Ishikawa (cell line): ENCODE measurements around the gene RCOR3.

Source experiments
- CEBPB ChIP-seq: IDR thresholded peaks from 2 replicates; pipeline ENCODE4 v1.6.1; 2012
- CREB1 ChIP-seq: IDR thresholded peaks from 2 replicates; pipeline ENCODE4 v1.6.1; 2012; ENCODE audit warnings: low read depth
- EGR1 ChIP-seq: IDR thresholded peaks from 2 replicates; pipeline ENCODE4 v1.6.1; 2012
- EP300 ChIP-seq: IDR thresholded peaks from 2 replicates; pipeline ENCODE4 v1.6.1; 2012; ENCODE audit warnings: borderline replicate concordance
- FOXM1 ChIP-seq: IDR thresholded peaks from 2 replicates; pipeline ENCODE4 v1.6.1; 2012; ENCODE audit warnings: low read depth, borderline replicate concordance
- MAX ChIP-seq: IDR thresholded peaks from 2 replicates; pipeline ENCODE4 v1.6.1; 2012
- NFIC ChIP-seq: IDR thresholded peaks from 2 replicates; pipeline ENCODE4 v1.6.1; 2012
- RAD21 ChIP-seq: IDR thresholded peaks from 2 replicates; pipeline ENCODE4 v1.6.1; 2012; ENCODE audit warnings: low read depth
- TAF1 ChIP-seq: IDR thresholded peaks from 2 replicates; pipeline ENCODE4 v1.6.1; 2012; ENCODE audit warnings: low read depth, mild to moderate bottlenecking
- TCF12 ChIP-seq: IDR thresholded peaks from 2 replicates; pipeline ENCODE4 v1.6.1; 2012; ENCODE audit warnings: low read depth
- TEAD4 ChIP-seq: IDR thresholded peaks from 2 replicates; pipeline ENCODE4 v1.6.1; 2012
- YY1 ChIP-seq: IDR thresholded peaks from 2 replicates; pipeline ENCODE4 v1.6.1; 2012; ENCODE audit warnings: low read depth
- ZBTB7A ChIP-seq: IDR thresholded peaks from 2 replicates; pipeline ENCODE4 v1.6.1; 2012; ENCODE audit warnings: low read depth
- TF ChIP-seq, protein P1 (sequence below): IDR thresholded peaks from 2 replicates; pipeline ENCODE4 v1.6.1; 2012; ENCODE audit warnings: low read depth, mild to moderate bottlenecking

- no peak for TF ChIP-seq EGR1
- no peak for TF ChIP-seq EP300
- TF ChIP-seq TAF1 = no peak
- no peak for TF ChIP-seq ZBTB7A
- TF ChIP-seq, protein P1, sequence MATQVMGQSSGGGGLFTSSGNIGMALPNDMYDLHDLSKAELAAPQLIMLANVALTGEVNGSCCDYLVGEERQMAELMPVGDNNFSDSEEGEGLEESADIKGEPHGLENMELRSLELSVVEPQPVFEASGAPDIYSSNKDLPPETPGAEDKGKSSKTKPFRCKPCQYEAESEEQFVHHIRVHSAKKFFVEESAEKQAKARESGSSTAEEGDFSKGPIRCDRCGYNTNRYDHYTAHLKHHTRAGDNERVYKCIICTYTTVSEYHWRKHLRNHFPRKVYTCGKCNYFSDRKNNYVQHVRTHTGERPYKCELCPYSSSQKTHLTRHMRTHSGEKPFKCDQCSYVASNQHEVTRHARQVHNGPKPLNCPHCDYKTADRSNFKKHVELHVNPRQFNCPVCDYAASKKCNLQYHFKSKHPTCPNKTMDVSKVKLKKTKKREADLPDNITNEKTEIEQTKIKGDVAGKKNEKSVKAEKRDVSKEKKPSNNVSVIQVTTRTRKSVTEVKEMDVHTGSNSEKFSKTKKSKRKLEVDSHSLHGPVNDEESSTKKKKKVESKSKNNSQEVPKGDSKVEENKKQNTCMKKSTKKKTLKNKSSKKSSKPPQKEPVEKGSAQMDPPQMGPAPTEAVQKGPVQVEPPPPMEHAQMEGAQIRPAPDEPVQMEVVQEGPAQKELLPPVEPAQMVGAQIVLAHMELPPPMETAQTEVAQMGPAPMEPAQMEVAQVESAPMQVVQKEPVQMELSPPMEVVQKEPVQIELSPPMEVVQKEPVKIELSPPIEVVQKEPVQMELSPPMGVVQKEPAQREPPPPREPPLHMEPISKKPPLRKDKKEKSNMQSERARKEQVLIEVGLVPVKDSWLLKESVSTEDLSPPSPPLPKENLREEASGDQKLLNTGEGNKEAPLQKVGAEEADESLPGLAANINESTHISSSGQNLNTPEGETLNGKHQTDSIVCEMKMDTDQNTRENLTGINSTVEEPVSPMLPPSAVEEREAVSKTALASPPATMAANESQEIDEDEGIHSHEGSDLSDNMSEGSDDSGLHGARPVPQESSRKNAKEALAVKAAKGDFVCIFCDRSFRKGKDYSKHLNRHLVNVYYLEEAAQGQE = no peak
- TF ChIP-seq RAD21 = no peak
- TF ChIP-seq YY1 = no peak
- no peak for TF ChIP-seq MAX
- no peak for TF ChIP-seq TEAD4
- TF ChIP-seq TCF12 = no peak
- no peak for TF ChIP-seq FOXM1
- no peak for TF ChIP-seq CEBPB
- TF ChIP-seq NFIC = no peak
- no peak for TF ChIP-seq CREB1
Measured at GRCh38 chr1:211309617-211310016, 50.5 kb downstream of the RCOR3 start.
